HEK293T (cell line): ENCODE results near the gene KIF4A.

ENCODE experiments used
- ARNT ChIP-seq: fragments of 450-650 bp; IDR thresholded peaks from 2 replicates; pipeline ENCODE4 v1.6.1; 2017; ENCODE audit warnings: mild to moderate bottlenecking
- BHLHE40 ChIP-seq: fragments of 450-650 bp; IDR thresholded peaks from 2 replicates; pipeline ENCODE4 v1.6.1; 2016; ENCODE audit warnings: mild to moderate bottlenecking, moderate library complexity, borderline replicate concordance
- CTBP1 ChIP-seq: fragments of 450-650 bp; IDR thresholded peaks from 2 replicates; pipeline ENCODE4 v1.6.1; 2016; ENCODE audit warnings: borderline replicate concordance
- ELF4 ChIP-seq: fragments of 450-650 bp; IDR thresholded peaks from 2 replicates; pipeline ENCODE4 v1.6.1; 2017; ENCODE audit warnings: antibody characterized with exemption
- FOXK2 ChIP-seq: fragments of 450-650 bp; IDR thresholded peaks from 2 replicates; pipeline ENCODE4 v1.6.1; 2016; ENCODE audit warnings: mild to moderate bottlenecking
- FOXM1 ChIP-seq: fragments of 450-650 bp; IDR thresholded peaks from 2 replicates; pipeline ENCODE4 v1.6.1; 2017; ENCODE audit warnings: mild to moderate bottlenecking, borderline replicate concordance
- HDGF ChIP-seq: fragments of 450-650 bp; IDR thresholded peaks from 2 replicates; pipeline ENCODE4 v1.6.1; 2017; ENCODE audit warnings: antibody characterized with exemption, borderline replicate concordance
- L3MBTL2 ChIP-seq: fragments of 450-650 bp; conservative IDR thresholded peaks from 2 replicates; pipeline ENCODE4 v1.6.1; 2016; ENCODE audit warnings: mild to moderate bottlenecking
- LEF1 ChIP-seq: fragments of 450-650 bp; IDR thresholded peaks from 2 replicates; pipeline ENCODE4 v1.6.1; 2017; ENCODE audit warnings: mild to moderate bottlenecking, borderline replicate concordance
- NFRKB ChIP-seq: fragments of 450-650 bp; IDR thresholded peaks from 2 replicates; pipeline ENCODE4 v1.6.1; 2016; ENCODE audit warnings: mild to moderate bottlenecking, moderate library complexity
- SP1 ChIP-seq: fragments of 450-650 bp; IDR thresholded peaks from 2 replicates; pipeline ENCODE4 v1.6.1; 2017
- TARDBP ChIP-seq: fragments of 450-650 bp; IDR thresholded peaks from 2 replicates; pipeline ENCODE4 v1.6.1; 2016

- TF ChIP-seq TARDBP (no peak), NFRKB (no peak), LEF1 (no peak), FOXM1 (no peak), SP1 (no peak), L3MBTL2 (no peak), CTBP1 (no peak), HDGF (no peak), BHLHE40 (no peak), ARNT (no peak), FOXK2 (no peak), ELF4 (no peak)
Observed at GRCh38 chrX:70322784-70323183, 32.9 kb downstream of the KIF4A start.
